Measurements from ENCODE around the gene PLEKHA1. TPM values are rescaled to one million over a fixed set of nuclear protein-coding genes. Genes with fewer than 3 reads are reported as not detected.

Gene PLEKHA1
- total RNA-seq, 4 donors from 2014 or later: 51.4 to 101 (median 62.1) TPM

- Histone ChIP-seq H3K36me3 (no peaks in the 10 kb centered on the region), H3K27ac (replicated peaks in 1 of 4) (peak overlapping the region; percentile 87 to 92 (median 90)), H3K4me1 (peaks cover 11 to 45% (median 32%) of the 10 kb centered on the region in 4 donors), H3K9me3 (no peaks in the 10 kb centered on the region), H3K4me3 (peak overlapping the region; percentile 71 to 88 (median 82)), H3K27me3 (no peaks in the 10 kb centered on the region)
- TF ChIP-seq POLR2AphosphoS5 (IDR thresholded peaks at IDR 0.05): no peak
- no peak for TF ChIP-seq EP300 (IDR thresholded peaks at IDR 0.05)
- TF ChIP-seq POLR2A (IDR thresholded peaks at IDR 0.05; ENCODE audit: low read depth): no peak
- TF ChIP-seq CTCF (IDR thresholded peaks at IDR 0.05): no peak
- 1% methylated on average over 14 of the region's 95 CpGs for WGBS
- intact Hi-C loops (cut with DNase I): no loop called here
- no peak for DNase-seq (ENCODE audit: extremely low spot score)
Measured at GRCh38 chr10:122461729-122462532, 87.4 kb downstream of the PLEKHA1 start.

- no peak for DNase-seq (ENCODE audit: extremely low spot score)
- Histone ChIP-seq H3K9me3 (no peaks in the 10 kb centered on the region), H3K4me1 (peaks cover 11 to 45% (median 32%) of the 10 kb centered on the region in 4 donors), H3K27me3 (no peaks in the 10 kb centered on the region), H3K36me3 (no peaks in the 10 kb centered on the region), H3K27ac (replicated peaks in 1 of 4) (peak overlapping the region; percentile 87 to 92 (median 90)), H3K4me3 (peak overlapping the region; percentile 71 to 88 (median 82))
- TF ChIP-seq POLR2A (IDR thresholded peaks at IDR 0.05; ENCODE audit: low read depth) (no peak), POLR2AphosphoS5 (IDR thresholded peaks at IDR 0.05) (peak in 1 of 2 donors; percentile 40), CTCF (IDR thresholded peaks at IDR 0.05) (no peak)
- WGBS: 13% methylated on average over 47 of the region's 47 CpGs
- intact Hi-C loops (cut with DNase I): no loop called here
Measured at GRCh38 chr10:122462533-122463465, 88.3 kb downstream of the PLEKHA1 start.

- peak overlapping the region; percentile 87 to 92 (median 90) for H3K27ac ChIP-seq (replicated peaks in 1 of 4)
- no peaks in the 10 kb centered on the region for H3K9me3 ChIP-seq
- 85% methylated on average over 17 of the region's 17 CpGs for WGBS
- no peaks in the 10 kb centered on the region for H3K27me3 ChIP-seq
- DNase-seq (ENCODE audit: extremely low spot score): no peak
- H3K4me1 ChIP-seq: peaks cover 18 to 51% (median 40%) of the 10 kb centered on the region in 4 donors
- intact Hi-C loops (cut with DNase I): no loop called here
- no peak for TF ChIP-seq EP300 (IDR thresholded peaks at IDR 0.05)
- no peak for TF ChIP-seq POLR2AphosphoS5 (IDR thresholded peaks at IDR 0.05)
- no peak for TF ChIP-seq POLR2A (IDR thresholded peaks at IDR 0.05; ENCODE audit: low read depth)
- no peak for TF ChIP-seq CTCF (IDR thresholded peaks at IDR 0.05)
- peak overlapping the region; percentile 71 to 88 (median 82) for H3K4me3 ChIP-seq
- H3K36me3 ChIP-seq: no peaks in the 10 kb centered on the region
Measured at GRCh38 chr10:122463466-122464249, 89.2 kb downstream of the PLEKHA1 start.

- H3K27ac ChIP-seq (replicated peaks in 1 of 4): no peak overlapping the region
- WGBS: 92% methylated on average over 4 of the region's 4 CpGs
- H3K9me3 ChIP-seq: no peaks in the 10 kb centered on the region
- no peaks in the 10 kb centered on the region for H3K36me3 ChIP-seq
- no peak for TF ChIP-seq CTCF (IDR thresholded peaks at IDR 0.05)
- no peak for TF ChIP-seq EP300 (IDR thresholded peaks at IDR 0.05)
- no peak for TF ChIP-seq POLR2A (IDR thresholded peaks at IDR 0.05; ENCODE audit: low read depth)
- TF ChIP-seq POLR2AphosphoS5 (IDR thresholded peaks at IDR 0.05): no peak
- intact Hi-C loops (cut with DNase I): no loop called here
- H3K27me3 ChIP-seq: no peaks in the 10 kb centered on the region
- H3K4me1 ChIP-seq: peaks cover 23 to 56% (median 45%) of the 10 kb centered on the region in 4 donors
- H3K4me3 ChIP-seq: no peak overlapping the region
- DNase-seq (ENCODE audit: extremely low spot score): no peak
Measured at GRCh38 chr10:122464250-122464510, 89.7 kb downstream of the PLEKHA1 start.
